Measurements from ENCODE around the gene SLC6A5. TPM values are rescaled to one million over a fixed set of nuclear protein-coding genes. Genes with fewer than 3 reads are reported as not detected.

SLC6A5 gene
- total and polyA plus RNA-seq, 2 of the 8 experiments (the other 6 are each of a cell fraction or from before 2014, with no cell fraction given): not detected

DNA sequence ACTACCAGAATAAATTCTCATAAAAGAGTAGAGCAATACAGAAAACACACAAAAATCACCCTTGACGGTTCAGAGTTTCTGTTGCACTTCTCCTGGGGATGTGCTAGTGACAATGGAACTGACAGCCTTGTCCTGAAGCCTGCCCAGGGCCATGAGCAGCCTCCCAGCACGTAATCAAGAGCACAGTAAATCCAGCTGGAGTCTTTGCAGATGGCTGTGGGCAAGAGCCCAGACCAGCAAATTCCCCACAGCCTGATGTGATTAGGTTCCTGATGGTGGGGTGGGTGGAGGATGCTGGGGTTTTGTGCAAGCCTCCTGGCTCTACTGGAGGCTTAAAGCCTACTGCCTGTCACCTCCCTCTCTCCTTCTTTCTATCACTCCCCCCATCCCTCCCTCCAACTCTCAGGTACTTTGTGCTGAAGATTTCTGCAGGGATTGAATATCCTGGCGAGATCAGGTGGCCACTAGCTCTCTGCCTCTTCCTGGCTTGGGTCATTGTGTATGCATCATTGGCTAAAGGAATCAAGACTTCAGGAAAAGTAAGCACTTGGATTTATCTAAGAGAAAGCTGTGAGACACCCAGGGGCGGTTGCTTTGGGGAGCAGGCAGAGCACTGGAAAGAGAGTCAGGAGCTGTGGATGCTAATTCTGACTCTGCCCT, 18.1 kb downstream of the SLC6A5 start (continued):
- TF ChIP-seq GTF2F1 (IDR thresholded peaks at IDR 0.05; ENCODE audit: borderline replicate concordance, low read depth, low read length): no peak
- no peak for TF ChIP-seq NRF1 (IDR thresholded peaks at IDR 0.05; ENCODE audit: low read depth, low read length)
- TF ChIP-seq KDM1A (IDR thresholded peaks at IDR 0.05; ENCODE audit: borderline replicate concordance, low read length): no peak
